Hepatocyte (in vitro differentiated cells): Measurements from ENCODE around the gene HS1BP3. TPM values are rescaled to one million over a fixed set of nuclear protein-coding genes. Genes with fewer than 3 reads are reported as not detected.

Experiments used
- DNase-seq: peaks from one replicate; pipeline ENCODE4 v3.0.0-alpha.2; 2016; ENCODE audit warnings: low spot score
- H2AFZ ChIP-seq: fragments of 200-600 bp; sonication (generic); 2 replicates; pipeline ENCODE4 v1.6.0; 2016; ENCODE audit warnings: antibody characterized with exemption, mild to moderate bottlenecking
- H3K27ac ChIP-seq: fragments of 200-600 bp; sonication (generic); 2 replicates; pipeline ENCODE4 v1.5.1; 2016; ENCODE audit warnings: mild to moderate bottlenecking
- H3K27me3 ChIP-seq: fragments of 200-600 bp; sonication (generic); 2 replicates; pipeline ENCODE4 v1.6.1; 2016
- H3K36me3 ChIP-seq: fragments of 200-600 bp; sonication (generic); replicated peaks from 2 replicates; pipeline ENCODE4 v1.5.1; 2016; ENCODE audit warnings: low read depth; ENCODE audit not compliant: insufficient read depth
- H3K4me1 ChIP-seq: fragments of 200-600 bp; sonication (generic); 2 replicates; pipeline ENCODE4 v1.5.1; 2016; ENCODE audit warnings: mild to moderate bottlenecking, moderate library complexity; ENCODE audit not compliant: insufficient read depth
- H3K4me2 ChIP-seq: fragments of 200-600 bp; sonication (generic); 2 replicates; pipeline ENCODE4 v1.6.0; 2016
- H3K4me3 ChIP-seq: fragments of 200-600 bp; sonication (generic); 2 replicates; pipeline ENCODE4 v1.5.1; 2016; ENCODE audit warnings: mild to moderate bottlenecking
- H3K79me2 ChIP-seq: fragments of 200-600 bp; sonication (generic); 2 replicates; pipeline ENCODE4 v1.6.0; 2017; ENCODE audit warnings: mild to moderate bottlenecking
- H3K9me2 ChIP-seq: fragments of 200-600 bp; sonication (generic); replicated peaks from 2 replicates; pipeline ENCODE4 v1.6.0; 2017; ENCODE audit warnings: mild to moderate bottlenecking; ENCODE audit not compliant: insufficient read depth
- H3K9me3 ChIP-seq: fragments of 200-600 bp; sonication (generic); 2 replicates; pipeline ENCODE4 v1.5.1; 2016; ENCODE audit warnings: low read depth, mild to moderate bottlenecking
- H4K20me1 ChIP-seq: fragments of 200-600 bp; sonication (generic); 2 replicates; pipeline ENCODE4 v1.6.0; 2016; ENCODE audit warnings: mild to moderate bottlenecking; ENCODE audit not compliant: insufficient read depth, poor library complexity, severe bottlenecking
- EZH2 ChIP-seq: fragments of 200-600 bp; sonication (generic); IDR thresholded peaks from 2 replicates; pipeline ENCODE4 v1.6.1; 2016; ENCODE audit warnings: antibody characterized with exemption, mild to moderate bottlenecking, borderline replicate concordance
- EZH2phosphoT487 ChIP-seq: fragments of 200-600 bp; sonication (generic); IDR thresholded peaks from one replicate; pipeline ENCODE4 v1.6.1; 2018; ENCODE audit warnings: antibody characterized with exemption, mild to moderate bottlenecking, low read depth, moderate library complexity; ENCODE audit not compliant: unreplicated experiment, severe bottlenecking
- WGBS: methylation state at CpG from one replicate; pipeline ENCODE4 v1.1.6; 2016; ENCODE audit warnings: low lambda C conversion rate; ENCODE audit errors: missing lambda C conversion rate; 5-methylcytosine and 5-hydroxymethylcytosine counted together
- polyA plus RNA-seq: library from polyadenylated mRNA; unstranded; fragments of >200 nt; fragmentation: Nextera tagmentation; extraction: Ambion mirVana; gene quantifications from 2 replicates; pipeline ENCODE4 v1.2.1, GENCODE V29; 2016
- total RNA-seq: library from RNA; depleted of rRNA; stranded (reverse); fragments of >200 nt; gene quantifications from 2 replicates; pipeline ENCODE4 v1.2.3, GENCODE V29; 2014
- TF ChIP-seq, protein P1 (sequence below): fragments of 200-600 bp; sonication (generic); IDR thresholded peaks from 2 replicates; pipeline ENCODE4 v1.5.1; 2016; ENCODE audit warnings: antibody characterized with exemption, mild to moderate bottlenecking; ENCODE audit not compliant: poor library complexity

Gene HS1BP3
- total RNA-seq (25.8 and 26.8 TPM in 2 replicates), polyA plus RNA-seq (26.3 and 29.6 TPM in 2 replicates)

DNA sequence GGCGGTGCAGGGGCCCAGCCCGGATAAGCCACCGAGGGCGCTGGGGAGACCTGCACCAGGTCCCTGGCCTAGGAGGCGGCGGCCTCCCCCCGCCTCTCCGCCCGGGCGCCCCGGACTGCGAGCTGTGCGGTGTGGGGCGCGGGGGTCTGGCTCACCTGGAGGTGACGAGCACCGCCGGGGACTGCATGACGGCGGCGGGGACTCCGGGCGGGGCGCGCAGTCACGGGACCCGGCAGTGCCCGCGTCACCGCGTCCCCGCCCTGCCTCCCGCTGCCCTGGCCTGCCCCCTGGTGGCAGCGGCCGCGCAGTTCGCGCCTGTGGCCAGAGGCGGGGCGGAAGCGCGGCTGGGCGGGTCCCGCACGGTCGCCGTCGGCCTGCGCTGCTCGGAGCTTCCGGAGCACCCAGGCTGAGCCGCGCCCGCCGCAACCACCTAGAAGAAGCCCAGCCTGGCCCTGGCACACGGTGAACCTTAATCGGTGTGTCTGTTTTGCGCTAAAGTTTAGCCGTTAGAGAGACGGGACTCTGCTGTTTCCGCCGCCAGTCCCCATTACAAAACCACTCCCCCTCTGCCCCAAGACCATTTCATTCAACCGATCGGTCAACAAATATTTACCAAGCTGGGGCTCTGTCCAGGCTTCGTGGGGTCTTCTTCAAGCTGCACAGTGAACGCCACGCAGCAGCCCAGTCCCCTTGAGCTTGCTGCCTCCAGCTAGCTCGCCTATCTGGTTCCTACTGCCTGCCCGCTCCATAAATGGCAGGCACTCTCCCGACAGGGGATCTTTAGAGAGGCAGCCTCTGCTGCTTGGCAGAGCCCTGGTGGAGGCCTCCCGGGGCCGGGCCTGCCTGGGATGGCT is at the start of gene HS1BP3:
HS1BP3 (minus strand) TSS at position 222 of the 854 bp plus-strand sequence; CDS start at position 187, 35 bp downstream.
- H3K4me3 ChIP-seq: peak within 1 kb of the TSS; percentile 94
- no peaks in the 10 kb centered on the region for H3K27me3 ChIP-seq
- no peaks in the 10 kb centered on the region for H3K9me2 ChIP-seq
- H3K79me2 ChIP-seq: peaks cover 33% of the 10 kb centered on the region
- peak within 1 kb of the TSS; percentile 92 for H3K27ac ChIP-seq
- peak within 1 kb of the TSS; percentile 98 for H3K4me2 ChIP-seq
- peaks cover 20% of the 10 kb centered on the region for H3K4me1 ChIP-seq
- WGBS: under 1% methylated on average over 50 of the region's 72 CpGs
- TF ChIP-seq EZH2phosphoT487 (no peak), EZH2 (no peak)
- TF ChIP-seq, protein P1, sequence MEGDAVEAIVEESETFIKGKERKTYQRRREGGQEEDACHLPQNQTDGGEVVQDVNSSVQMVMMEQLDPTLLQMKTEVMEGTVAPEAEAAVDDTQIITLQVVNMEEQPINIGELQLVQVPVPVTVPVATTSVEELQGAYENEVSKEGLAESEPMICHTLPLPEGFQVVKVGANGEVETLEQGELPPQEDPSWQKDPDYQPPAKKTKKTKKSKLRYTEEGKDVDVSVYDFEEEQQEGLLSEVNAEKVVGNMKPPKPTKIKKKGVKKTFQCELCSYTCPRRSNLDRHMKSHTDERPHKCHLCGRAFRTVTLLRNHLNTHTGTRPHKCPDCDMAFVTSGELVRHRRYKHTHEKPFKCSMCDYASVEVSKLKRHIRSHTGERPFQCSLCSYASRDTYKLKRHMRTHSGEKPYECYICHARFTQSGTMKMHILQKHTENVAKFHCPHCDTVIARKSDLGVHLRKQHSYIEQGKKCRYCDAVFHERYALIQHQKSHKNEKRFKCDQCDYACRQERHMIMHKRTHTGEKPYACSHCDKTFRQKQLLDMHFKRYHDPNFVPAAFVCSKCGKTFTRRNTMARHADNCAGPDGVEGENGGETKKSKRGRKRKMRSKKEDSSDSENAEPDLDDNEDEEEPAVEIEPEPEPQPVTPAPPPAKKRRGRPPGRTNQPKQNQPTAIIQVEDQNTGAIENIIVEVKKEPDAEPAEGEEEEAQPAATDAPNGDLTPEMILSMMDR: peak; percentile 76
- peak within 1 kb of the TSS; percentile 99 for H2AFZ ChIP-seq
- peak; percentile 94 for DNase-seq
- no peaks in the 10 kb centered on the region for H3K36me3 ChIP-seq
- H3K9me3 ChIP-seq: no peaks in the 10 kb centered on the region
- no peaks in the 10 kb centered on the region for H4K20me1 ChIP-seq

- no peaks in the 10 kb centered on the region for H3K9me2 ChIP-seq
- H3K36me3 ChIP-seq: no peaks in the 10 kb centered on the region
- no peak overlapping the region for H3K4me2 ChIP-seq
- H3K79me2 ChIP-seq: no peaks in the 10 kb centered on the region
- WGBS: 94% methylated on average over 4 of the region's 4 CpGs
- H3K27me3 ChIP-seq: no peaks in the 10 kb centered on the region
- H3K27ac ChIP-seq: no peak overlapping the region
- H3K9me3 ChIP-seq: no peaks in the 10 kb centered on the region
- H2AFZ ChIP-seq: no peak overlapping the region
- no peak overlapping the region for H3K4me3 ChIP-seq
- no peaks in the 10 kb centered on the region for H3K4me1 ChIP-seq
- DNase-seq: no peak
- H4K20me1 ChIP-seq: no peaks in the 10 kb centered on the region
- TF ChIP-seq, protein P1: no peak
These were observed 48.2 kb upstream of the HS1BP3 start for GRCh38 chr2:20698916-20699613.

DNA sequence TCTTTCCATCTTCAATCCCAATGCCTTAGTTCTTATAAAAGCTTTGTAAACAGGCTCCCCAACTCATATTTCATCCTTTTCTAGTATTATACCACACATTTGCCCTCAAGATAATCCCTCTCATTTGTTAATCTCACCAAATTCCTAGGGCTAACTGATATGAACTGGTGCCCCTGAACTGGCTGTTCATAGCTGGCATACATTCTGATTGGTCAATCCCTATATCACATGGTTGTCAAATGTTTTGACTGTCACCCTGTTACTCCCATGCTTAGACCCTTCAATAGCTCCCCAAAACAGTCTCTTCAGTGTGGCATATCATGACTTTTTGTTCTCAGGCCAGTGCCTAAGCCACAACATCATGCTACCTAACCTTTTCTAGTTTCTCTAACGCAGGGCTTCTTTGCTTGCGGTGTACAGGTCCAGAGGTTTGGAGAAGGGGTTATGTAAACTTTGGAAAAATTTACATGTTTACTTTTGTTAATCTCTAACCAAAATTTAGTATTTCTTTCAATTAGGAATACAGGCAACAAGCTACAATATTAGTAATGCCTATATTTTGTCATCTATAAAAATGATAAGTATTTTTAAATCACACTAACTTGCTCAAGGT is 46.5 kb upstream of the HS1BP3 start:
- no peak overlapping the region for H2AFZ ChIP-seq
- no peaks in the 10 kb centered on the region for H3K36me3 ChIP-seq
- H3K27ac ChIP-seq: no peak overlapping the region
- no peaks in the 10 kb centered on the region for H3K4me1 ChIP-seq
- no peak overlapping the region for H3K4me2 ChIP-seq
- TF ChIP-seq EZH2phosphoT487: no peak
- TF ChIP-seq, protein P1: no peak
- TF ChIP-seq EZH2: no peak
- WGBS: 66% methylated on average over 2 of the region's 2 CpGs
- no peaks in the 10 kb centered on the region for H3K27me3 ChIP-seq
- H3K4me3 ChIP-seq: no peak overlapping the region
- no peaks in the 10 kb centered on the region for H3K9me2 ChIP-seq
- DNase-seq: no peak
- H4K20me1 ChIP-seq: no peaks in the 10 kb centered on the region
- no peaks in the 10 kb centered on the region for H3K9me3 ChIP-seq
- no peaks in the 10 kb centered on the region for H3K79me2 ChIP-seq
